Measurements from ENCODE around the gene PLEKHS1. TPM values are rescaled to one million over a fixed set of nuclear protein-coding genes. Genes with fewer than 3 reads are reported as not detected.

Gene PLEKHS1
- polyA plus RNA-seq, 1 of the 3 experiments (the other 2 are of a cell fraction): not detected

DNA sequence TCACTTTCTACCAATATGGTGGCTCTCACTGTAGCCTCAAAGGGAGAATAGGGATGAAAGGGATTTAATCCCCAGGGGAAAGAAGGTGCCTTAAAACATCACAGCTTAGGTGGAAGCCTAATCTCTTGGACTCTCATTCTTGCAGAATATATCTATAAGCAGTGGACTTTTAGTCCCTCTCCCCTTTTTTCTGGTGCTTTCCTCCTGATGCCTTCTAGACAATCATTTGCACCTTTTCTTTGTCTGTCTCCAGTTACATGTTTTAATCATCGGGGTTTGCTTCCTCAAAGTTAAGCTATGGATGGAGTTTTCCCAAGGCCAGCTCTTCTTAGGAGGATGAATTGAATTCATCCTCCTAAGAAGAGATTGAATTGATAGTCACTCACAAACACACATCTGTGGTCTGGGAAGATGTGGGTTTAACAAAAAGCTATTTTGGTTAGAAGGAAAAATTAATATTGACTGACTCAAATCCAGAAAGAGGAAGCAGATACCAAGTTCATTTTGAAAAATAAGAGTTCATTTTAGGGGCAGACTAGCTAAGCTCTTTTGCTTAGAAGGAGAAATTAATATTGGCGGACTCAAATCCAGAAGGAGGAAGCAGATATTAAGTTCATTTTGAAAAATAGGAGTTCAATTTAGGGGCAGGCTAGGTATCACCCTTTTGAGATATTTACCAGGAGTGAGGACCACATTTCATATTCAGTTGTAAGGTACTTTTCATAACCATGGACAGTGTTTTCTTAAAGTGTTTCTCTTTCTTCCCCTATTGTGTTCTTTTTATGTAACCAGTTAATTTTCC, 35.2 kb upstream of the PLEKHS1 start:
- no peak overlapping the region for H3K4me3 ChIP-seq (ENCODE audit: low read depth in 2 of 2, low read length in 1 of 2)
- ChIA-PET POLR2A (no interaction called here), CTCF (interaction anchor here (0.9 to 4.6 kb wide), 3 partner anchors 11 to 628 kb away, joined by 3 to 33 read pairs (median 3); no protein-coding TSS in a partner anchor)
- WGBS (ENCODE audit: low lambda C conversion rate): 68% methylated on average over 2 of the region's 2 CpGs
- H3K36me3 ChIP-seq (replicated peaks in 1 of 2; ENCODE audit: control insufficient read depth in 1 of 2, insufficient read depth in 2 of 2, low read length in 1 of 2): peaks cover 5 to 6% of the 10 kb centered on the region in 2 experiments
- H3K9ac ChIP-seq: no peak overlapping the region
- no peaks in the 10 kb centered on the region for H3K27me3 ChIP-seq (ENCODE audit: insufficient read depth)
- no peaks in the 10 kb centered on the region for H3K9me2 ChIP-seq
- H3K79me2 ChIP-seq (ENCODE audit: insufficient read depth): no peaks in the 10 kb centered on the region
- no peak for DNase-seq
- H3K4me2 ChIP-seq: no peak overlapping the region
- H4K20me1 ChIP-seq (ENCODE audit: insufficient read depth): no peaks in the 10 kb centered on the region
- no peak overlapping the region for H2AFZ ChIP-seq (ENCODE audit: low read depth)
- TF ChIP-seq FOXJ3 (CRISPR knock-in tag; IDR thresholded peaks at IDR 0.05) (no peak), RXRA (IDR thresholded peaks at IDR 0.05; ENCODE audit: borderline replicate concordance, low read depth) (no peak), CHD2 (IDR thresholded peaks at IDR 0.05; ENCODE audit: low read length, partially characterized antibody) (no peak), TCF12 (IDR thresholded peaks at IDR 0.05) (no peak), GATA2 (CRISPR knock-in tag; IDR thresholded peaks at IDR 0.05) (no peak), EP300 (IDR thresholded peaks at IDR 0.05; ENCODE audit: borderline replicate concordance in 1 of 2, low read depth in 1 of 2, low read length in 1 of 2) (no peak), SMC3 (IDR thresholded peaks at IDR 0.05; ENCODE audit: low read depth, low read length) (no peak), YY1 (IDR thresholded peaks at IDR 0.05; ENCODE audit: low read depth) (no peak)
- TF ChIP-seq, protein P1, sequence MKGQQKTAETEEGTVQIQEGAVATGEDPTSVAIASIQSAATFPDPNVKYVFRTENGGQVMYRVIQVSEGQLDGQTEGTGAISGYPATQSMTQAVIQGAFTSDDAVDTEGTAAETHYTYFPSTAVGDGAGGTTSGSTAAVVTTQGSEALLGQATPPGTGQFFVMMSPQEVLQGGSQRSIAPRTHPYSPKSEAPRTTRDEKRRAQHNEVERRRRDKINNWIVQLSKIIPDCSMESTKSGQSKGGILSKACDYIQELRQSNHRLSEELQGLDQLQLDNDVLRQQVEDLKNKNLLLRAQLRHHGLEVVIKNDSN (IDR thresholded peaks at IDR 0.05; ENCODE audit: borderline replicate concordance, low read depth): no peak
- TF ChIP-seq, protein P2, sequence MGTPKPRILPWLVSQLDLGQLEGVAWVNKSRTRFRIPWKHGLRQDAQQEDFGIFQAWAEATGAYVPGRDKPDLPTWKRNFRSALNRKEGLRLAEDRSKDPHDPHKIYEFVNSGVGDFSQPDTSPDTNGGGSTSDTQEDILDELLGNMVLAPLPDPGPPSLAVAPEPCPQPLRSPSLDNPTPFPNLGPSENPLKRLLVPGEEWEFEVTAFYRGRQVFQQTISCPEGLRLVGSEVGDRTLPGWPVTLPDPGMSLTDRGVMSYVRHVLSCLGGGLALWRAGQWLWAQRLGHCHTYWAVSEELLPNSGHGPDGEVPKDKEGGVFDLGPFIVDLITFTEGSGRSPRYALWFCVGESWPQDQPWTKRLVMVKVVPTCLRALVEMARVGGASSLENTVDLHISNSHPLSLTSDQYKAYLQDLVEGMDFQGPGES (IDR thresholded peaks at IDR 0.05; ENCODE audit: low read depth, low read length): no peak
- H3K4me1 ChIP-seq (ENCODE audit: control insufficient read depth in 1 of 2, insufficient read depth in 2 of 2, low read depth in 1 of 2, low read length in 1 of 2): peaks cover 2 to 4% of the 10 kb centered on the region in 2 experiments; a peak in 2 of 4 replicates
- no peak overlapping the region for H3K27ac ChIP-seq (ENCODE audit: low read depth in 2 of 2, low read length in 1 of 2)
- H3K9me3 ChIP-seq: no peaks in the 10 kb centered on the region
- no peaks in the 10 kb centered on the region for H3F3A ChIP-seq (replicated peaks; ENCODE audit: insufficient read depth)

DNA sequence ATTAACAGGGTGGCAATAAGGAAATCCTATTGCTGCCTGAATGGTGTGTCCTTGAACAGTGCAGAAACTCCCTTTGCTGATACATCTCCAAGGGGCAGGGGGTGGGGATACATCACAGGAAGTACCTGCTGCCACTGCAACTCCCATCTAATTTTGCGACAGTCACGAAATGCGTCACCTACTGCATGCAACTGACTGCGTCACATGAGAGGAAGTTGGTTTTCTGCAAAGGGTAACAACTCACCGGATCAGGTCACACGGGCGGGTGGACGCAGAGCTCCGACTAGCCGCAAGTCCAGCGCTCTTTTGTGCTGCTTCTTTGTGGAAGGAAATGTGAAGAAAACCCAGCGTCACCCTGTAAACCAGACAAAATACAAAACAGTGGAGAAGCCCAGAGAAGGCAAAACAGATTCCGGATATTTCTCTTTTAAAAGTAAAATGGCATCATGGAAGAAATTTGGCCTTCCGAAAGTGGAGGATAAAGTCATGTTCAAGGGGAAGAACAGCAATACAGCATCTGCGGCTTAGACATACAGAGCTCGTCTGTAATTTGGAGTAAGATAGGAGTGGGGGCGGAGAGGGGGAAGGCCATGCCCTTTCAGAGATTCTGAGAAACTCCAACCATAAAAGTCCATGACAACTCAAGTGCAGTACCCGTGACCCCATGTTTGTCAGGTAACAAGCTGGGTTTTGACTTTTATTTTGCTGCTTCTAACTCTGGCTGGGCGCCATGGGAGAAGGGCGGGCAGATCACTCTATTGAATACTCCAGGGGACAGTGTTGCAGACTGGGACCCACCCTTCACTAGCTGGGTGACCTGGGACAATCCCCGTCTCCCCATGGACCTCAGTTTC, 32.3 kb upstream of the PLEKHS1 start:
- H3K9me3 ChIP-seq: no peaks in the 10 kb centered on the region
- H3K4me1 ChIP-seq (ENCODE audit: control insufficient read depth in 1 of 2, insufficient read depth in 2 of 2, low read depth in 1 of 2, low read length in 1 of 2): no peaks in the 10 kb centered on the region
- H3K4me2 ChIP-seq: no peak overlapping the region
- ChIA-PET POLR2A (no interaction called here), CTCF (interaction anchor here (0.9 to 1.6 kb wide), 2 partner anchors 14 to 40 kb away, joined by 3 to 8 read pairs; no protein-coding TSS in a partner anchor)
- no peaks in the 10 kb centered on the region for H3F3A ChIP-seq (replicated peaks; ENCODE audit: insufficient read depth)
- no peaks in the 10 kb centered on the region for H3K27me3 ChIP-seq (ENCODE audit: insufficient read depth)
- TF ChIP-seq, protein P3, sequence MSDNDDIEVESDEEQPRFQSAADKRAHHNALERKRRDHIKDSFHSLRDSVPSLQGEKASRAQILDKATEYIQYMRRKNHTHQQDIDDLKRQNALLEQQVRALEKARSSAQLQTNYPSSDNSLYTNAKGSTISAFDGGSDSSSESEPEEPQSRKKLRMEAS (IDR thresholded peaks at IDR 0.05; ENCODE audit: low read depth): no peak
- TF ChIP-seq, protein P2 (IDR thresholded peaks at IDR 0.05; ENCODE audit: low read depth, low read length): no peak
- TF ChIP-seq NFIC (IDR thresholded peaks at IDR 0.05; ENCODE audit: borderline replicate concordance) (no peak), RFX5 (IDR thresholded peaks at IDR 0.05; ENCODE audit: low read length) (no peak), POLR2AphosphoS5 (IDR thresholded peaks at IDR 0.05; ENCODE audit: low read depth, low read length) (no peak), MEF2A (IDR thresholded peaks at IDR 0.05; ENCODE audit: borderline replicate concordance, low read depth) (no peak), GATA2 (CRISPR knock-in tag; IDR thresholded peaks at IDR 0.05) (no peak)
- no peak overlapping the region for H2AFZ ChIP-seq (ENCODE audit: low read depth)
- no peak overlapping the region for H3K27ac ChIP-seq (ENCODE audit: low read depth in 2 of 2, low read length in 1 of 2)
- H3K9me2 ChIP-seq: no peaks in the 10 kb centered on the region
- H3K36me3 ChIP-seq (replicated peaks in 1 of 2; ENCODE audit: control insufficient read depth in 1 of 2, insufficient read depth in 2 of 2, low read length in 1 of 2): peaks cover 5 to 25% of the 10 kb centered on the region in 2 experiments
- no peaks in the 10 kb centered on the region for H3K79me2 ChIP-seq (ENCODE audit: insufficient read depth)
- no peak for DNase-seq
- H3K4me3 ChIP-seq (ENCODE audit: low read depth in 2 of 2, low read length in 1 of 2): no peak overlapping the region
- WGBS (ENCODE audit: low lambda C conversion rate): 94% methylated on average over 19 of the region's 21 CpGs
- H4K20me1 ChIP-seq (ENCODE audit: insufficient read depth): no peaks in the 10 kb centered on the region
- H3K9ac ChIP-seq: no peak overlapping the region

Measured in SK-N-SH (cell line).